ENCODE measurements around the gene NCAPH2. TPM values are rescaled to one million over a fixed set of nuclear protein-coding genes. Genes with fewer than 3 reads are reported as not detected.
"Not testable (repeated sequence)": the region's sequence is repeated elsewhere in the genome, so short reads cannot be mapped to it uniquely, and the experiment has no call there.

The NCAPH2 gene
- total RNA-seq, 1 donor from 2014 or later = 41.2 TPM

DNA sequence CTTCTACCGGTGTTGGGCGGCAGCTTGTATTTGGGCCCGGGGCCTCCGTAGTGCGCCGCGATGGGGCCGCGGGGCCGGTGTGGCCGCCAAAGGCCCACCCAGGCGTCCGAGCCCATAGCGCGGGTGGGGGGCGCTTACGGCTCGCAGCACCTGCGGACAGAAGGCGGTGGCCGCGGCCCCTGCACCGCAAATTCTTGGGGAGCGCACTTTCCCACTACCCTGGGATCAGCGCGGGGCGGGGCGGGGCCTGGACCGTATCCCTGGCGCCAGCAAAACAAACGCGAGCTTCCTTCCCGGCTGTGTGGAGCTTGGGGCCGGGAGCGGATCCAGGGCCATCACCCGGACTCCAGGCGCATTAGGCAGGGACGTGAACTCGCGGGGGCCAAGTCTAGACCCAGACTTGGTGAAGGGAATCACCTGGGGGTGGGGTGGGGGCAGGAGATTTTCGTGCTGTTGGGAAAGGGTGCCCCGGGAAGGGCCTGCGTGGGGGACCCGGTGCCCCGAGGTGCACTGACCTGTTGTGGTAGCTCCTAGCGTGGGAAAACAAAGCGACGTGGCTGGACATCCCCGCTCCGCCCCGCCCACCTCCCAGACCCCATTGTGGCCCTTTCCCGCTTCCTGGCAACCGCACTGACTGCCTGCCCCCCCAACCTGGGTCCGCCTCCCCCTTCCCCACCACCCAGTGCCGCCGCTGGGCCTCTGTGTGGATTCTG, 24.1 kb downstream of the NCAPH2 start:
- Histone ChIP-seq H3F3A (ENCODE audit: low read depth) (peaks cover 44% of the 10 kb centered on the region), H3K9ac (no peak overlapping the region), H3K27me3 (peaks cover 72% of the 10 kb centered on the region), H3K27ac (no peak overlapping the region), H3K4me3 (peak overlapping the region; percentile 66), H4K20me1 (ENCODE audit: low read depth) (peaks cover 40% of the 10 kb centered on the region), H3K4me2 (peak overlapping the region; percentile 91), H3K79me2 (ENCODE audit: low read depth) (no peaks in the 10 kb centered on the region), H3K4me1 (peaks cover 17% of the 10 kb centered on the region), H2AFZ (replicated peaks) (peak overlapping the region; percentile 73), H3K9me3 (ENCODE audit: low read depth) (no peaks in the 10 kb centered on the region), H3K36me3 (no peaks in the 10 kb centered on the region)
- H3K27ac Mint-ChIP-seq = peak overlapping the region; percentile 18
- peaks cover 50% of the 10 kb centered on the region for H3K27me3 Mint-ChIP-seq (ENCODE audit: insufficient read depth, low read depth)
- H3K36me3 Mint-ChIP-seq = no peaks in the 10 kb centered on the region
- TF ChIP-seq EZH2 (IDR thresholded peaks at IDR 0.05) = peak; percentile 68
- peak; percentile 21 for TF ChIP-seq EZH2phosphoT487 (IDR thresholded peaks at IDR 0.05)
- TF ChIP-seq, protein P1, sequence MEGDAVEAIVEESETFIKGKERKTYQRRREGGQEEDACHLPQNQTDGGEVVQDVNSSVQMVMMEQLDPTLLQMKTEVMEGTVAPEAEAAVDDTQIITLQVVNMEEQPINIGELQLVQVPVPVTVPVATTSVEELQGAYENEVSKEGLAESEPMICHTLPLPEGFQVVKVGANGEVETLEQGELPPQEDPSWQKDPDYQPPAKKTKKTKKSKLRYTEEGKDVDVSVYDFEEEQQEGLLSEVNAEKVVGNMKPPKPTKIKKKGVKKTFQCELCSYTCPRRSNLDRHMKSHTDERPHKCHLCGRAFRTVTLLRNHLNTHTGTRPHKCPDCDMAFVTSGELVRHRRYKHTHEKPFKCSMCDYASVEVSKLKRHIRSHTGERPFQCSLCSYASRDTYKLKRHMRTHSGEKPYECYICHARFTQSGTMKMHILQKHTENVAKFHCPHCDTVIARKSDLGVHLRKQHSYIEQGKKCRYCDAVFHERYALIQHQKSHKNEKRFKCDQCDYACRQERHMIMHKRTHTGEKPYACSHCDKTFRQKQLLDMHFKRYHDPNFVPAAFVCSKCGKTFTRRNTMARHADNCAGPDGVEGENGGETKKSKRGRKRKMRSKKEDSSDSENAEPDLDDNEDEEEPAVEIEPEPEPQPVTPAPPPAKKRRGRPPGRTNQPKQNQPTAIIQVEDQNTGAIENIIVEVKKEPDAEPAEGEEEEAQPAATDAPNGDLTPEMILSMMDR (IDR thresholded peaks at IDR 0.05) = no peak
- DNase-seq (ENCODE audit: low spot score) = peak; percentile 76
- H3K4me3 Mint-ChIP-seq = peak overlapping the region; percentile 83
- H3K4me1 Mint-ChIP-seq = peaks cover 27% of the 10 kb centered on the region
- H3K9me3 Mint-ChIP-seq = peaks cover 2% of the 10 kb centered on the region

DNA sequence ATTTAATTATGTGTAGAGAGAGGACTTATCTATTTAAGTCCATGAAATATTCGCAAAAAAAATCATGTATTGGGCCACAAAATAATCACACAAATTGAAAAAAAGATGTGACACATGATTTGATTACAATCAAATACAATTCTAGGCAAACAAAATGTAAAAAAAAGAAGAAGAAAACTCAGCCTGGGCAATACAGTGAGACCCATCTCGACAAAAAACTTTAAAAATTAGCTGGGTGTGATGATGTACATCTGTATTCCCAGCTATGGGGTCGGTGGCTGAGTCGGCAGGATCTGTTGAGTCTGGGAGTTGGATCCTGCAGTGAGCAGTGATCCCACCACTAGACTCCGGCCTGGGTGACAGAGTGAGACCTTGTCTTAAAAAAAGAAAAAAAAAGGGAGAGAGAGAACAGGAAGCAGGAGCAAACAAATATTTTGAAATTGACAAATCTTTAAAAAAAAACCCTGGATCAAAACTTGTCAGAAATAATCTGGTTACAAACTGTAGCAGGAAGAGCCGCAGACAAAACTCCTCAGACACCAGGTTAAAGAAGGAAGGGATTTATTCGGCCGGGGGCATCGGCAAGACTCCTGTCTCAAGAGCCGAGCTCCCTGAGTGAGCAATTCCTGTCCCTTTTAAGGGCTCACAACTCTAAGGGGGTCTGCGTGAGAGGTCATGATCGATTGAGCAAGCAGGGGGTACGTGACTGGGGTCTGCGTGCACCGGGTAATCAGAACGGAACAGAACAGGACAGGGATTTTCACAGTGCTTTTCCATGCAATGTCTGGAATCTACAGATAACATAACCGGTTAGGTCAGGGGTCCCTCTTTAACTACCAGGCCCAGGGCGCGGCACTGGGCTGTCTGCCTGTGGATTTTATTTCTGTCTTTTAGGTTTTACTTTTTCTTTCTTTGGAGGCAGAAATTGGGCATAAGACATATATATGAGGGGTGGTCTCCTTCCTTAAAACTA, 25.1 kb downstream of the NCAPH2 start:
- peaks cover 62% of the 10 kb centered on the region for H3K27me3 ChIP-seq
- no peak overlapping the region for H2AFZ ChIP-seq (replicated peaks)
- peak overlapping the region; percentile 91 for H3K4me2 ChIP-seq
- no peak overlapping the region for H3K9ac ChIP-seq
- no peaks in the 10 kb centered on the region for H3K79me2 ChIP-seq (ENCODE audit: low read depth)
- H3K4me1 ChIP-seq = peaks cover 17% of the 10 kb centered on the region
- TF ChIP-seq, protein P1 (IDR thresholded peaks at IDR 0.05) = no peak
- TF ChIP-seq EZH2phosphoT487 (IDR thresholded peaks at IDR 0.05) (no peak), EZH2 (IDR thresholded peaks at IDR 0.05) (no peak)
- H4K20me1 ChIP-seq (ENCODE audit: low read depth) = peaks cover 31% of the 10 kb centered on the region
- H3K36me3 Mint-ChIP-seq = no peaks in the 10 kb centered on the region
- H3K4me1 Mint-ChIP-seq = peaks cover 25% of the 10 kb centered on the region
- no peaks in the 10 kb centered on the region for H3K9me3 ChIP-seq (ENCODE audit: low read depth)
- H3K9me3 Mint-ChIP-seq = peaks cover 2% of the 10 kb centered on the region
- H3K4me3 ChIP-seq = peak overlapping the region; percentile 66
- peaks cover 39% of the 10 kb centered on the region for H3F3A ChIP-seq (ENCODE audit: low read depth)
- H3K27me3 Mint-ChIP-seq (ENCODE audit: insufficient read depth, low read depth) = peaks cover 46% of the 10 kb centered on the region
- no peak for DNase-seq (ENCODE audit: low spot score)
- peak overlapping the region; percentile 83 for H3K4me3 Mint-ChIP-seq
- H3K27ac ChIP-seq = no peak overlapping the region
- H3K36me3 ChIP-seq = no peaks in the 10 kb centered on the region
- H3K27ac Mint-ChIP-seq = peak overlapping the region; percentile 18

DNA sequence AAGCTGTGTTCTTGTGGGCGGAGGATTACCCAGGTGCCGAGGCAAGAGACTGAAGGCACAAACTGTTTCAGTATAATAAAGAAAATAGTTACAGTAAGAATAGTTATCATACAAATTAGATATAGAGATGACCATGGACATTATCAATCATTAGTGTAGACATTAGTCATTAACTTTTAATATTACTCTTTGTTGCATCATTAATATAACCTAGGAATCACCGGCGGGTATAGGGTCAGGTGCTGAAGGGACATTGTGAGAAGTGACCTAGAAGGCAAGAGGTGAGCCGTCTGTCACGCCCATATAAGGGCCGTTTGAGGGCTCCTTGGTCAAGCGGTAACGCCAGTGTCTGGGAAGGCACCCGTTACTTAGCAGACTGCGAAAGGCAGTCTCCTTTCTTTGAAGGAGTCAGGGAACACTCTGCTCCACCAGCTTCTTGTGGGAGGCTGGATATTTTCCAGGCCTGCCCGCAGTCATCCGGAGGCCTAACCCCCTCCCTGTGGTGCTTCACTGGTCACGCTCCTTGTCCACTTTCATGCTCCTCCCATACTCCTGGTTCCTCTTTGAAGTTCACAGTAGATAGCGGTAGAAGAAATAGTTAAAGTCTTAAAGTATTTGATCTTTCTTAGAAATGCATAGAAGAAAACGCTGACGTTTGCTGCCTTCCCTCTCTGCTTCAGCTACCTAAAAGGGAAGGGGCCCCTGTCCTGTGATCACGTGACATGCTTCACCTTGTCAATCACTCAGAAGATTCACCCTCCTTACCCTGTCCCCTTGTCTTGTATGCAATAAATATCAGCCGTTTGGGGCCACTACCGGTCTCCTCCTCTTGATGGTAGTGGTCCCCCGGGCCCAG, 26.1 kb downstream of the NCAPH2 start:
- Mint-ChIP-seq H3K27me3 (ENCODE audit: insufficient read depth, low read depth) (peaks cover 39% of the 10 kb centered on the region), H3K27ac (peak overlapping the region; percentile 28), H3K4me1 (peaks cover 27% of the 10 kb centered on the region), H3K4me3 (peak overlapping the region; percentile 71)
- Histone ChIP-seq H3K27me3 (peaks cover 52% of the 10 kb centered on the region), H3F3A (ENCODE audit: low read depth) (peaks cover 31% of the 10 kb centered on the region), H3K4me1 (peaks cover 17% of the 10 kb centered on the region), H4K20me1 (ENCODE audit: low read depth) (peaks cover 21% of the 10 kb centered on the region)
- not testable (repeated sequence) for DNase-seq (ENCODE audit: low spot score); H3K4me3 ChIP-seq; H3K79me2 ChIP-seq (ENCODE audit: low read depth); H3K9me3 ChIP-seq (ENCODE audit: low read depth); H3K9me3 Mint-ChIP-seq; H3K4me2 ChIP-seq; H3K36me3 ChIP-seq; H2AFZ ChIP-seq (replicated peaks); H3K9ac ChIP-seq; H3K27ac ChIP-seq; H3K36me3 Mint-ChIP-seq

All from neural progenitor cell (in vitro differentiated cells).